ENCODE measurements around the gene SGPP2. TPM values are rescaled to one million over a fixed set of nuclear protein-coding genes. Genes with fewer than 3 reads are reported as not detected.

Gene SGPP2
- polyA plus RNA-seq, 1 donor (not counting 4 experiments of a cell fraction or from before 2014, with no cell fraction given) = 2.6 TPM

- Histone ChIP-seq H3K27ac (ENCODE audit: control insufficient read depth, insufficient read depth, low read length) (no peak overlapping the region), H3K27me3 (ENCODE audit: control insufficient read depth, extremely low read depth, insufficient read depth, low read length) (peaks cover 16% of the 10 kb centered on the region), H2AFZ (ENCODE audit: control insufficient read depth, low read length) (no peak overlapping the region), H3K79me2 (ENCODE audit: control insufficient read depth, insufficient read depth, low read length) (no peaks in the 10 kb centered on the region), H3K4me2 (ENCODE audit: control insufficient read depth, extremely low read depth, insufficient read depth, low read depth, low read length) (no peak overlapping the region), H3K4me1 (ENCODE audit: control insufficient read depth, extremely low read depth, insufficient read depth, low read length) (no peaks in the 10 kb centered on the region), H3K9me1 (ENCODE audit: control insufficient read depth, extremely low read depth, insufficient read depth, low read length) (no peaks in the 10 kb centered on the region), H3K9ac (ENCODE audit: control insufficient read depth, extremely low read depth, insufficient read depth, low read length) (no peak overlapping the region), H4K20me1 (ENCODE audit: control insufficient read depth, extremely low read depth, insufficient read depth, low read length) (no peaks in the 10 kb centered on the region), H3K36me3 (ENCODE audit: control insufficient read depth in 2 of 2, extremely low read depth in 1 of 2, insufficient read depth in 2 of 2, low read length in 2 of 2) (no peaks in the 10 kb centered on the region), H3K4me3 (ENCODE audit: control insufficient read depth in 2 of 3, extremely low read depth in 1 of 3, insufficient read depth in 2 of 3, low read depth in 1 of 3, low read length in 3 of 3) (no peak overlapping the region), H3K9me3 (ENCODE audit: control insufficient read depth, low read depth, low read length) (no peaks in the 10 kb centered on the region)
- dilution Hi-C loops (cut with MboI; ENCODE audit: extremely low pct_ligation_motif_present, low sequenced_read_pairs) = no loop called here
- FAIRE-seq (no peak), DNase-seq (ENCODE audit: low read depth, low spot score) (no peak)
- no peak for TF ChIP-seq EZH2 (IDR thresholded peaks at IDR 0.05; ENCODE audit: low read length)
- no peak for TF ChIP-seq CTCF (optimal IDR thresholded peaks at IDR 0.05 in 1 of 3, IDR thresholded peaks at IDR 0.05 in 1 of 3, conservative IDR thresholded peaks at IDR 0.05 in 1 of 3; ENCODE audit: extremely low read depth in 1 of 3, insufficient read depth in 2 of 3, low read length in 3 of 3)
These were observed 3.8 kb upstream of the SGPP2 start for GRCh38 chr2:222420508-222420907.

GRCh38 chr2:222421626-222422025, 2.7 kb upstream of the SGPP2 start:
- Histone ChIP-seq H3K4me1 (ENCODE audit: control insufficient read depth, extremely low read depth, insufficient read depth, low read length) (no peaks in the 10 kb centered on the region), H3K9me3 (ENCODE audit: control insufficient read depth, low read depth, low read length) (no peaks in the 10 kb centered on the region), H4K20me1 (ENCODE audit: control insufficient read depth, extremely low read depth, insufficient read depth, low read length) (no peaks in the 10 kb centered on the region), H3K4me3 (ENCODE audit: control insufficient read depth in 2 of 3, extremely low read depth in 1 of 3, insufficient read depth in 2 of 3, low read depth in 1 of 3, low read length in 3 of 3) (no peak overlapping the region), H3K79me2 (ENCODE audit: control insufficient read depth, insufficient read depth, low read length) (no peaks in the 10 kb centered on the region), H3K27me3 (ENCODE audit: control insufficient read depth, extremely low read depth, insufficient read depth, low read length) (peaks cover 16% of the 10 kb centered on the region), H3K27ac (ENCODE audit: control insufficient read depth, insufficient read depth, low read length) (no peak overlapping the region), H3K36me3 (ENCODE audit: control insufficient read depth in 2 of 2, extremely low read depth in 1 of 2, insufficient read depth in 2 of 2, low read length in 2 of 2) (no peaks in the 10 kb centered on the region), H3K9ac (ENCODE audit: control insufficient read depth, extremely low read depth, insufficient read depth, low read length) (no peak overlapping the region), H3K9me1 (ENCODE audit: control insufficient read depth, extremely low read depth, insufficient read depth, low read length) (no peaks in the 10 kb centered on the region), H2AFZ (ENCODE audit: control insufficient read depth, low read length) (no peak overlapping the region), H3K4me2 (ENCODE audit: control insufficient read depth, extremely low read depth, insufficient read depth, low read depth, low read length) (no peak overlapping the region)
- no peak for DNase-seq (ENCODE audit: low read depth, low spot score)
- dilution Hi-C loops (cut with MboI; ENCODE audit: extremely low pct_ligation_motif_present, low sequenced_read_pairs) = no loop called here
- no peak for FAIRE-seq
- TF ChIP-seq CTCF (optimal IDR thresholded peaks at IDR 0.05 in 1 of 3, IDR thresholded peaks at IDR 0.05 in 1 of 3, conservative IDR thresholded peaks at IDR 0.05 in 1 of 3; ENCODE audit: extremely low read depth in 1 of 3, insufficient read depth in 2 of 3, low read length in 3 of 3) (no peak), EZH2 (IDR thresholded peaks at IDR 0.05; ENCODE audit: low read length) (no peak)
